COLO668 (cell line): ENCODE results near the gene DRAXIN.

Source experiments
- DNase-seq: peaks from one replicate; lab custom pipeline; 2025; ENCODE audit not compliant: unreplicated experiment; lab: John Stamatoyannopoulos, UW

DRAXIN gene

DNA sequence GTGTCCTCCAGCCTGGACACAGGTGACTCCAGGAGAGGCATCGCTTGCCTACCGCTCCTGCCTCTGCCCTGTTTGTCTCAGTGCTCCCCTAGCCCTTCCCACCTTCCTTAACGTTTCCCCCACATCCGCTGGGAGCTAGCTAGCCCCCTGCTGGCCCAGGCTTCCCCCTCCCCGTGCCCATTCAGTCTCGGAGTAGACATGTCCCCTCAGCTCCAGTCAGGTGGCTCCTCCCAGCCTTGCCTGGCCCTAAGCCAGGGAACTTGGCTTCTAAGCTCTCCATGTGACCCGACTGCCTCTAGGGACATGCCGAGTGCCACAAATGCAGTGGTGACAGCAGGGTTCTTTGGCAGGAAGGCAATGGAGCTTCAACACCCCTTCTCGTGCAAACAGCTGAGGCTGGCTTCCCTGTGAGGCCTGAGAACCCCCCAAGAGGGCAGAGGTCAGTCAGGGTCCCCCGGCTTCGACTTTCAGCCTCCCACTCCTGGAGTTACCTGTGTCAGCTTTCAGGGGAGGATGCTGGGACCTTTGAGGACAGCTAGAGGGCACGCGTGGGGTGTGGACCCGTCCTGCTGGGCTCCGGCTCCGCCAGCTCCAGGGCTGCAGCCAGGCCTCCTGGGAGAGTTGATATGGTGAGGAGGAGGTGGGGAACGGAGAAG lies 16.2 kb downstream of the DRAXIN start:
- peak; percentile 39 for DNase-seq

DNA sequence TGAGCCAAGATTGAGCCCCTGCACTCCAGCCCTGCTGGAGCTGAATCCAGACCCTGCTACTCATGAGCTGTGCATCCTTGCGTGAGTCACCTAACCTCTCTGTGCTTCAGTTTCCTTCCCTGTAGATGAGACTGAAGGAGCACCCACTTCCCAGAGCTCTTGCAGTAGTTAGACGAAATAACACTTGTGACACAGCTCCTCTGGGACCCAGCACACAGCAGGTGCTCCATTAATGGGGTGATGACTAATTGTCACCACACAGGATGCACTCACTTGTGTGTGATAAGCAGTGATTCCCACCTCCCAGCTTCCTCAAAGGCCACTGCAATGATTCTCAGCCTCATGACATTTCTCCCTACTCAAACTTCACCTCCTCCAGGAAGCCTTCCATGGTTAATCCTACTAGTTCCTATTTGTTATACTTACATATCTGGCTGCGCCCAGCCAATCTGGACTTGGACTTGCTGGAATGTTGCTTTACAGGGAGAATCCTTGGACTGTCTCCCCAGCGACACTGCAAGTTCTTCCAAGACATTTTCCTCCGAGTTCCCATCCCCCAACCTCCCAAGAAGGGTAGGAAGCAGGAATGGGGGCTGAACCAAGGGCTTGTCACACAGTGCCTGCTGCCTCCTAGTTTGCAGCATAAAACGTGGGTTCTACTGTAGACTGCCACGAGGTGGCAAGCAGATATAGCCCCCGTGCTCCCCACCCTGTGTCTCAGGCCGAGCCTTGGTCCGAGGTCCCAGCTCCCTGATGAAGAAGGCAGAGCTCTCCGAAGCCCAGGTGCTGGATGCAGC lies 17.2 kb downstream of the DRAXIN start:
- DNase-seq, result no peak

DNA sequence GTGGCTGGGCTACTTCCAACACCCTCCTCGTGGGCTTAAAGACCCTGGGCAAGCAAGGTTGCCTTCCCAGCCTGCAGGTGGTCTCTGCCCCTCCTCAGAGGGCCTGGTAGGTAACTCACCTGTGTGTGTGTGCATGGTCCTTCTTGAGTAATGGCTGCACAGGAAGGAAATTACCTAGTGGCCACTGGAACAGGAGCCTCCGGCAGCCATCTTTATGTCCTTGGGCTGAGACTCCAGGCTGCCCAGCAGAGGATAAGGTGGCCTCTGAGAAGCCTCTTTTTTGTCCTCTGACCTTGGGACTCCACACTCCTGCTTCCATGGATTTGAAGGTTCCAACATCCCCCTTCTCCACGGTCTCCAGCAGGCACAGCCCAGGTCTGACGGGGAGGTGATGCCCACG lies 20.0 kb downstream of the DRAXIN start:
- DNase-seq, result no peak

DNA sequence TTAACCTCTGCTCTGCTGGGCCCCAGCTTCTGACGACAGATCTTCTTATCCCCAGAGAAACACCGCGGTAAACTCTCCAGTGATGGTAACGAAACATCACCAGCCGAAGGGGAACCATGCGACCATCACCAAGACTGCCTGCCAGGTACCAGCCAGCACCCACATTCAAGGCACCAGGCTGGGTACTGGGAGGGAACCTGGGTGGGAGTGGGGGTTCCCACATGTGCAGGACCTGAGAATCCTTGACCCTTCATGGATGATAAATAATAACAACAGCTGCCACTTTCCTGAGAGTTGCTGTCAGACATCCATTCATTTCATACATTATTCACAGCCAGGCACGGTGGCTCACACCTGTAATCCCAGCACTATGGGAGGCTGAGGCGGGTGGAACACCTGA lies 20.8 kb downstream of the DRAXIN start:
- DNase-seq, result no peak

DNA sequence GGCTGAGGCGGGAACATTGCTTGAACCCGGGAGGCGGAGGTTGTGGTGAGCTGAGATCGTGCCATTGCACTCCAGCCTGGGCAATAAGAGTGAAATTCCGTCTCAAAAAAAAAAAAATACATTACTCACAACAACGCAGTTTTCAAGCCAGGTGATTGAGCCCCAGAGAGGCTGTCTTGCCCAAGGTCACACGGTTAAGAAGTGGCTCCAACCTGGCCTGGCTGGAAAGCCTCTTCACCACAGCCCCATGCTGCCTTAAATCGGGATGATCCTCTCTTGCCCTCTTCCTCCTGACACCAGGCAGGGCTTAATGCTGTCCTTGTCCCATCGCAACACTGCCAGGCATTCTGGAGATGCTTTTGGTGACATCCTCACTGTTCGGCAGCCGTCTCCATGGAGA lies 21.6 kb downstream of the DRAXIN start:
- no peak for DNase-seq

DNA sequence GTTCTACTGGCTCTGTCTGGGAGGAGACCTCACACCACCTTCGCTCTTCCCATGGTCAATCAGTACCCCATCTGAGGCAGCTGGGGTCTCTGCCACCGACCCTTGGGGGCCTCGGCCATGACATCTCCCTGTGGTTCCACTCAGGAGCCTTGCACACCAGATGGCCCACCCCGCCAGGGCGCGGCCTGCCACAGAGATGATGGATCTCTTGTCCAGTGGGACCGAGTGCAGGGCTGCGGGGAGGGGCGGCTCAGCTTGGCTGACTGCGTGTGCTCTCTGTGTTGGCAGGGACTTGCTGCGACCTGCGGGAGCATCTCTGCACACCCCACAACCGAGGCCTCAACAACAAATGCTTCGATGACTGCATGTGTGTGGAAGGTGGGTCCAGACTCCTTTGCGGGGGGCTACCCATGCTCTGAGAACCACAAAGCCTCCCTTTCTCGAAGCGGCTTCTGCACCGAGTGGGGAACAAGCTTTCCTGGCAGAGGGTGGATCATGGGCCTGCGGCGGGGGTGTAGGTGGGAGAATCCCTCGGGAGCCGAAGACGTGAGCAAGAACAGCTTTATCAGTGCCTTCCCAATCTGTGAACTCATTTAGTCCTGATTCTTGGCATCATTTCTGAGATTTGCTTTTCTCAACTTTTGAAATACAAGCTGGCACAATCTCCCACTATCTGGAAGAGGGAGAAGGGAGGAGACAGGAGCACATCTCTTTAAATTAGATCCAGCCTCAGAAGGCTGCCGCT lies 23.5 kb downstream of the DRAXIN start:
- DNase-seq, result no peak

DNA sequence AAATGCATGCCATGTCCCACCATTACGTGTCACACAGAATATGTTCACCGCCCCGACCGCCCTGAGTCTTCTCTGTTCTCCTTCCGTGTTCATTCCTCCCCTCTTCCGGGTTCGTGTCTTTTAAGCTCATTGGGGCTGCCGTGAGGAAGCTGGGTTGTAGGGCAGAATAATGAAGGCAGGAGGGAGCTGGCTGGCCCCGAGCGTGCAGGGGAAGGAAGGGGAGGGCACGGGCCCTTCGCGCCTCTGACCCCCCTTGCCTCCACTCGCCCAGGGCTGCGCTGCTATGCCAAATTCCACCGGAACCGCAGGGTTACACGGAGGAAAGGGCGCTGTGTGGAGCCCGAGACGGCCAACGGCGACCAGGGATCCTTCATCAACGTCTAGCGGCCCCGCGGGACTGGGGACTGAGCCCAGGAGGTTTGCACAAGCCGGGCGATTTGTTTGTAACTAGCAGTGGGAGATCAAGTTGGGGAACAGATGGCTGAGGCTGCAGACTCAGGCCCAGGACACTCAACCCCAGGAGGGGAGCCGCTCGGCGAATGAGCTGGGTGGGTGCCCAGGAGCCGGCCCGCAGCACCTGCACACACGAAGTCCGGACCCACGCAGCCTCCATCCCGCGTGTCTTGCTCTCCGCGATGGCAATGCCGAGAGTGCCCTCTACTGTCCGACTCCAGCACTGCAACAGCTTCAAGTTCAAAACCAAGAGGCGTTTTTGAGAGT lies 28.0 kb downstream of the DRAXIN start:
- DNase-seq, result peak; percentile 76

DNA sequence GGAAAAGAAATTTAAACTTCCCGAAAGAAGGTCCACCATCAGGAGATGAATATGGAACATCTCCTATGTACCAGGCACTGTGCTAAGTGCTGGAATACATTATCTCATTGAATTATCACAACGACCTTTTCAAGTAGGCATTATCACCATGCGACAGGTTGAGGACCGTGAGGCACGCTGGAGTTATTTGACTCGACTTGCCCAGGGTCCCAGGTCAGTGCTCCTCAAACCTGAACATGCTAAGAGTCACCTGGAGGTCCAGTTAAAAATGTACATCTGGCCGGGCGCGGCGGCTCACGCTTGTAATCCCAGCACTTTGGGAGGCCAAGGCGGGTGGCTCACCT lies 28.5 kb downstream of the DRAXIN start:
- no peak for DNase-seq

DNA sequence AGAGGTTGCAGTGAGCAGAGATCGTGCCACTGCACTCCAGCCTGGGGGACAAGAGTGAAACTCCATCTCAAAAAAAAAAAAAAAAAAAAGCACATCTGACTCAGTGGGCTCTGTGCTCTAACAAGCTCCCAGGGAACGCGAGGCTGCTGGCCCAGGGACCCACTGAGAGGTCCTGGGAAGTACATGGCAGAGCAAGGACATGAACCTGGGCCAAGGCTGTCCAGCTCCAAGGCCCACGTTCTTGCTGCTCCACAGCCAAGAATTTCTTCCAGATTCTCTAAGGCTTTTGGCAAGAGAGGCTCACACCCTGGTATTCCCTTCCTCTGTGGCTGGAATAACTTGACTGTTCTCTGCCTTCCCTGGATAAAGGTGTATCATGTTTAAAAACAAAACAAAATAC lies 29.0 kb downstream of the DRAXIN start:
- DNase-seq, result no peak

DNA sequence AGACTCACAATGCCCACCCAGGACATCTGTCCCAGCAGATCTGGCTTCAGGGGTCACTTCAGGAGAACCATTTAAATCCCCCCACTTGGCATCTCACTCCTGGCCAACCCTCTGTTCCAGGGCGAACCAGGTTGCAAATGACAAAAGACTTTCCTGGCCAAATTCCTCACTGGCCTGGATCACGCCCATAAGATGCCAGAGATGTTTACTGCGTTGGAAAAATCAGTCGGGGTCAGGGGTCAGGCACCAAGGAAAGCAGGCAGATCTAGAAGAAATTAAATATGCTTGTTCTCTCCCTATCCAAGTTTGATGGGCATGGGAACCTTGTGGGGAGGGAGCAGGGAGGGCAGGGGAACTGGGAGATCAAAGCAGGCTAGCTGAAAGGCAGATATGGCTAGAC lies 29.8 kb downstream of the DRAXIN start:
- DNase-seq, result no peak

DNA sequence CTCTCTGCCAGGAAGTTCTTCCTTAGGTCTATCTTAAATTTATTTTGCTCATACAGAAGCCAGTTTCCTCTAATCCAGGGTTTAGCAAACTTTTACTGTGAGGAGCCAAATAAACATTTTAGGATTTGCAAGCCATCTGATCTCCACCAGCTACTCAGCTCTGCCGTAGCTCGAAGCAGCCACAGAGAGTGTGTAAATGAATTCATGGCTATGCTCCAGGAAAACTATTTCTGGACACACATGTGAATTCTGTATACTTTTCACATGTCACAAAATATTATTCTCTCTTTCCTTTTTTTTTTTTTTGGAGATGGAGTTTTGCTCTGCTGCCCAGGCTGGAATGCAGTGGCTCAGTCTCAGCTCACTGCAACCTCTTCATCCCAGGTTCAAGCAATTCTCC lies 31.0 kb downstream of the DRAXIN start:
- DNase-seq, result no peak

DNA sequence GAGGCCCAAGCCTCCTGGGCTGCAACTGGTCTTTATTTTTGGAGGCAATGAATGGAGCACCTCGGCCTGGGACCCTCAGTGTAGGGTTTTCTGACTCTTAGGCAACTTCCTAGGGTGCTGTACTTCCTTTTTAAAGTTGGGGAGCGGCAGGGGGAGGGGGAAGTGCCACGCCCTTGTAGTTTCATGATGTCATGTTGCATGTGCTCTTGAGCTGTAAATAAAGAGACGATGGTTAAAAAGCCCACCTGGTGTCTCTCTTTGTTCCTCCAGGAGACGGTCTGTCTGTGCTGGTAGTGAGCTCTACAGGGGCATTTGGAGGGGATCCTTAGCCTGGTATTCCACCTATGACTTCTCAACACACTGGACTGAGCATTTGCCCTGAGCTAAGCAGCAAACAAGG lies 34.1 kb downstream of the DRAXIN start:
- no peak for DNase-seq

DNA sequence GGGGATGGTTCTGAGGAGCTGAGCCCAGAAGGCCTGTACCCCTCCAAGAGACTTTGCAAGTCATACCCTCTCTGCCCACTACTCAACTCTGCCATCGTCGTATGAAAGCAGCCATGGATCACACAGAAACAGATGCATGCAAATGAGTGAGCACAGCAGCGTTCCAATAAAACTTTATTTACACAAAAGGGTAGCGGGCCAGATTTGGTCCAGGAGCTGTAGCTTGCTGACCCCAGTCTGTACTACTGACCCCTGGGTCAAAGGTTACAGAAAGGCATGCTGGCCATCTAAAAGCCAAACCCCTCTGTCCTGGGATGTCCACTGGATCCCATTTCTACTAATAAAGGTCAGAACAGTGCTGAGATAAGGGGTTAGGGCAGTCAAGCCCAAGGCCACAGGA lies 35.6 kb downstream of the DRAXIN start:
- no peak for DNase-seq

DNA sequence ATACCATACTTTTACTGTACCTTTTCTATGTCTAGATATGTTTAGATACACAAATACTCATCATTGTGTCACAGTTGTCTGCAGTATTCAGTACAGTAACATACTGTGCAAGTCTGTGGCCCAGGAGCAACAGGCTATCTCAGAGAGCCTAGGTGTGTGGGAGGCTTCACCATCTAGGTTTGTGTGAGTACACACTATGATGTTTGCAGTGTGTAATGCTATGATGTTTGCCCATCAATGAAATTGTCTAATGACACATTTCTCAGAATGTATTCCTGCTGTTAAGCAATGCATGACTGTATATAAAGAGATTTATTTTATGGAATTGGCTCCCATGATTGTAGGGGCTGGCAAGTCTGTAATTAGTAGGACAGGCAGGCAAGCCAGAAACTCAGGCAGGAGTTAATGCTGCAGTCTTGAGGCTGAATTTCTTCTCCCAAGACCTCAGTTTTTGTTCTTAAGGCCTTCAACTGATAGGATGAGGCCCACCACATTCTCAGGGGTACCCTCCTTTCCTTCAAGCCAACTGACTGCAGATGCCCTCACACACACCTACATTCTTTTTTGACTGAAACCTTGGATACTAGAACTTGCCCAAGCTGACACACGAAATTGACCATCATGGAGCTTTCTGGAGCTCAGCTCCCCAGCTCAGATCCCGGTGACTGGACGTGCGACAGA lies 36.8 kb downstream of the DRAXIN start:
- DNase-seq, result no peak

DNA sequence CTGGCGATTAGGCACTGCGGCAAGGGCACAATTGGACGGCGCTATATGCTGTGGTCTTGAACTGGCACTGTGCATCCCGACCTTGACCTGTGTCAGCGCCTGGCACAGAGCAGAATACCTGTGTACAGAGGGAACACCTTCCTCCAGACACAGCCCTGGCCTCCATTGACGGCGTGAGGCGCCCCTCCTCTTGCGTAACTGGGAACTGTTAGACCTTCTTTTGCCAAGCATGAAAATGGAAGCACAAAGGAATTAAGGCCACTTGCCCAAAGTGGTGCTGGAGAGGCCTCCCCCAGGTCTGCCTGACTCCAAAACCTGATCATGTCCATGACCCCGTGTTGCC lies 37.6 kb downstream of the DRAXIN start:
- no peak for DNase-seq

DNA sequence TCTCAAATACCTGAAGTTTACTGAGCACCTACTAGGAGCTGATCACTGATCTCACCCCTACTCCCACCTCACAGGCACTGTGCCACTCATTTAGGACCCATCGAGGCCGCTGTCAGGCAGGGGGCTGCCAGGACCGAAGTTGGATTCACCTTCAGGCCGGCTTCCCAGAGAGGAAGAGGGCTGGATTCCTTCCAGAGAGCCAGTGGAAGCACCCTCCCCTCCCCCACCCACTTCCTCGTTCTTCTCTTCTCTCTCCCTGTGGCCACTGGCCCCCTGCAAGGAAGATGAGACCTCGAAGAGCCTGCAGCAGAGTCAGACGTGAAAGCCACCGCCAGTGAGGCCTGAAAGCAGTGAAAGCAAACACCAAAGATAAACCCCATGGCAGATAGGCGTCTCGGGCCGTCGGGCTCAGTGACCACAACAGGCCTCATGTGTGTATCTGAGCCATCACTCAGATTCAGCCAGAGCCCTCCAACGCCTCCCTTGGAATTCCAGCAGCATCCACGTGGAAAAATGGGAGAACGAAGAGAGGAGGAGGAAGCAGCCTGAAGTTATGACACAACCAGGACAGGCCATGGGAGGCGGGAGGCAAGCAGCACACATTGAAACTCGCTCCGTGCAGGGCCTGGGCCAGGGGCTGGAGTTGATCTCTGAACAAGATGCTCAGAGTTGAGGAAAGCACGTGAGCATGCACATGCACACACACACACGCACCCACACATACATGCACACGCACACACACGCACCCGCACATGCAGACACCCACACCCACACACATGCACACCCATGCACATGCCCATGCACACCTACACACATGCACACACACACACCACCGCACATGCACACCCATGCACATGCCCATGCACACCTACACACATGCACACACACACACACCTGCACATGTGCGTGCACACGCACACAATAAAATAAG lies 38.3 kb downstream of the DRAXIN start:
- DNase-seq, result no peak

DNA sequence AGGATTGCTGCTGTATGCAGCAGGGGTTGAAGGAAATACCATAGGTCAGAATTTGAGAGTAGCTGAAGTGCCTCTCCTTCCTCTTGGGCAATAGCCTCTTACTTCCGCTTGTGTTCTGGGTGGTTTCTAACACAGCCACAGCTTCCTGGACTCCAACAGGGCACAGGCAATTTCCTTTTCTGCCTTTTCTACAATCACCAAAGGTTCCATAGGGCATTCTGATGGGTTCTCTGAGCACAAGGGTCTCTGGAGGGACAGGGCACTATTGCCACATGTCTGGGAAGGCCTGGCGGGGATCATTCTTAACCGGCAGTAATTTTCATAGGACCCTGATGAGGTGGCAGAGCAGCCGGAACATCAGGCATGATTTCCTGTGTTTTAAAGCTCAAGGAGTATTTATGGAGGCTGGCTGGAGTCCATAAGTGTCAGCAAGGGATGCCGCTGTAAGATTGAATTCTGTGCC lies 39.0 kb downstream of the DRAXIN start:
- DNase-seq, result no peak

DNA sequence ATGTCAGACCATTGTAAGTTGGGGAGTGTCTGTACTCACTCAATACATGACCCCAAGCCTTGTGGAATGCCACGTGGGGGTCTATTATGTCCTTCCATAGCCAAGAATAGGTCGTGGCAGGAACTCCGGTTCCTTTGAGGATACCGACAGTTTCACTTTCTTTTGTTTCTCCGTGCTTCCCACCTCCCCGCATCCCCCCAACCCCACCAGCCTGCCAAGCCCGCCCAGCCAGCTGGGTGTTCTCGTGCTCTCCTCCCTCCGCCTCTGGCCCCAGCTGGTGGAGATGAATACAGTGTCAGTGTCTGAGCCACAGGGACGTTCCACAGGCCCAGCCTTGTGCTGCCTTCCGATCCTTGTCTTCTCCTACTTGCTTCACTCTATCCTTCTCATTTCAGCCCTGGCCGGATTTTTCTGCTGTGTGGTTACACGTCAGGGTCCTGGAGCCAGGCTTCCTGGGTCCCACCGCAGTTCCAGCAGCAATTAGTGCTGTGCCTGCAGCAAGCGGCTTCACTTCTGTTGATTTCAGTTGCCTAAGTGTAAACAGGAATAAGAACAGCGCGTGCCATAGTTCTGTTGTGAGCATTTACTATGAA lies 40.3 kb downstream of the DRAXIN start:
- peak; percentile 50 for DNase-seq

DNA sequence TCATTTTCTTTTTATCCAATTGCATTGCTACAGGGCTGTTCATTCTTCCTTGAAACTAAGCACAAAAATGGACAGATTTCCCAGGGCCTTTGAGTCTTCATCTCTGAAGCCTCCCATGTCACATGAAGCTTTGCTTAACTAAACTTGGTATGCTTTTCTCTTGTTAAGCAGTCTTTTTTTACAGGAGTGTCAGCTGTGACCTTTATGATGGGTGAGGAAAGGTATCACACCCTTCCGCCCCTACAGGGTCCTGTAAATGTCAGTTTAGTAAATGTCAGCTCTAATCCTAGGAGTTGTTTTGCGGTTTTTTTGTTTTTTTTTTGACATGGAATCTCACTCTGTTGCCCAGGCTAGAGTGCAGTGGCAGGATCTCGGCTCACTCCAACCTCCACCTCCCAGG lies 41.8 kb downstream of the DRAXIN start:
- no peak for DNase-seq

DNA sequence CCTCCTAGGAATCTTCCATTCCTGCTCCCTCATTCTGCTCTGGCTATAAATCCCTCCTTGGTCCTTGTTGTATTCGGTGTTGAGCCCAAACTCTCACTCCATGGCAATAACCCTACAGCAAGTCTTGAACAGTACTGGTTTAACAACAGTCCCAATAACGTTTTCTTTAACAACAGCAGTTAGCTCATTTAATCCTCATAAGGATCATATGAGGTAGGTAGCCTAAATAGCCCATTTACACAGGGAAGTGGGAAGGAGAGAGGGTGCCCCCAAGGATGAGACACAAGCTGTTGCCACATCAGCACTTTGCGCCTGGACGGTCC lies 44.0 kb downstream of the DRAXIN start:
- no peak for DNase-seq
